H1 (cell line): ENCODE measurements around the gene SLC17A5. TPM values are rescaled to one million over a fixed set of nuclear protein-coding genes. Genes with fewer than 3 reads are reported as not detected.

ENCODE experiments used
- CTCF ChIA-PET: fragments of 300-600 bp; sonication (Branson Sonifier 250); formaldehyde crosslinking; loops from one replicate; lab custom pipeline; 2021; ENCODE audit not compliant: partially characterized antibody; lab: Charles Lee
- POLR2A ChIA-PET: fragments of 300-600 bp; sonication (Branson Sonifier 250); formaldehyde crosslinking; loops from one replicate; lab custom pipeline; 2021; ENCODE audit warnings: inconsistent platforms; ENCODE audit not compliant: partially characterized antibody; lab: Charles Lee
- DNase-seq, 2 experiments: peaks; one replicate each; pipeline versions ENCODE4 v3.0.0 to v3.0.0-alpha.2; 2010 to 2022; ENCODE audit warnings: low spot score in 2 of 2, low read depth in 1 of 2, mixed read lengths in 1 of 2
- FAIRE-seq: peaks from 2 replicates; lab custom pipeline; 2011; peaks lifted over from hg19 to GRCh38; lab: Jason Lieb, UNC
- H2AFZ ChIP-seq: 2 replicates; pipeline ENCODE4 v1.8.1; 2012; ENCODE audit warnings: low read length, inconsistent platforms
- H2AK5ac ChIP-seq: 2 replicates; pipeline ENCODE4 v1.6.1; 2013; ENCODE audit warnings: low read depth, low read length
- H2BK120ac ChIP-seq: replicated peaks from 2 replicates; pipeline ENCODE3; 2013; ENCODE audit warnings: low read depth, low read length, inconsistent platforms
- H2BK12ac ChIP-seq: 2 replicates; pipeline ENCODE4 v1.6.1; 2013; ENCODE audit warnings: low read depth, low read length
- H2BK15ac ChIP-seq: 2 replicates; pipeline ENCODE4 v1.6.1; 2013; ENCODE audit warnings: low read length
- H2BK20ac ChIP-seq: 2 replicates; pipeline ENCODE4 v1.6.1; 2013; ENCODE audit warnings: low read length
- H2BK5ac ChIP-seq: 2 replicates; pipeline ENCODE4 v1.6.1; 2013; ENCODE audit warnings: low read depth, low read length
- H3K14ac ChIP-seq: 2 replicates; pipeline ENCODE4 v1.6.1; 2013; ENCODE audit warnings: inconsistent platforms; ENCODE audit not compliant: insufficient read length
- H3K18ac ChIP-seq: 2 replicates; pipeline ENCODE4 v1.6.1; 2013; ENCODE audit warnings: low read length; ENCODE audit errors: extremely low read depth
- H3K23ac ChIP-seq: 2 replicates; pipeline ENCODE4 v1.6.1; 2013; ENCODE audit warnings: inconsistent platforms; ENCODE audit not compliant: insufficient read length
- H3K23me2 ChIP-seq: 2 replicates; pipeline ENCODE4 v1.6.1; 2013; ENCODE audit warnings: low read depth, low read length
- H3K27ac ChIP-seq: 2 replicates; pipeline ENCODE4 v1.6.1; 2011; ENCODE audit warnings: low read depth, low read length, inconsistent platforms
- H3K27me3 ChIP-seq, 4 experiments: replicated peaks in 1 of 4; 1 replicate in 1 of 4; 2 replicates in 3 of 4; pipeline versions ENCODE4 v1.6.1 to v1.8.1; 2011 to 2013; ENCODE audit warnings: low read length in 3 of 4, mild to moderate bottlenecking in 3 of 4, inconsistent platforms in 2 of 4, mixed read lengths in 2 of 4, moderate library complexity in 1 of 4; ENCODE audit not compliant: control insufficient read depth in 3 of 4, insufficient read depth in 3 of 4; ENCODE audit errors: extremely low read depth in 1 of 4
- H3K36me3 ChIP-seq, 4 experiments: 2 replicates each; pipeline versions ENCODE4 v1.6.1 to v1.8.1; 2011 to 2013; ENCODE audit warnings: mild to moderate bottlenecking in 4 of 4, low read length in 3 of 4, moderate library complexity in 2 of 4, control low read depth in 1 of 4, inconsistent platforms in 1 of 4; ENCODE audit not compliant: insufficient read depth in 4 of 4, control insufficient read depth in 2 of 4
- H3K4ac ChIP-seq: replicated peaks from 2 replicates; pipeline ENCODE3; 2013; ENCODE audit warnings: low read length, low read depth, mixed read lengths, inconsistent platforms; ENCODE audit not compliant: insufficient read length
- H3K4me1 ChIP-seq, 4 experiments: replicated peaks in 1 of 4; 1 replicate in 1 of 4; 2 replicates in 3 of 4; pipeline versions ENCODE4 v1.6.1 to v1.8.1; 2011 to 2013; ENCODE audit warnings: low read length in 3 of 4, inconsistent platforms in 2 of 4, mixed read lengths in 1 of 4; ENCODE audit not compliant: insufficient read depth in 4 of 4, control insufficient read depth in 3 of 4
- H3K4me2 ChIP-seq, 2 experiments: 2 replicates each; pipeline versions ENCODE4 v1.6.1 to v1.8.1; 2011 to 2013; ENCODE audit warnings: low read depth in 2 of 2, low read length in 2 of 2, control low read depth in 1 of 2, inconsistent platforms in 1 of 2, mild to moderate bottlenecking in 1 of 2; ENCODE audit not compliant: insufficient read depth in 1 of 2
- H3K4me3 ChIP-seq, 4 experiments: fragments of 200-600, 300-600 bp in 1 of 4; sonication (generic), shearing (Covaris generic), sonication (Bioruptor Twin) in 1 of 4; 2 replicates each; pipeline versions ENCODE4 v1.5.1 to v1.8.1; 2011 to 2016; ENCODE audit warnings: low read length in 4 of 4, low read depth in 3 of 4, control low read depth in 2 of 4, inconsistent platforms in 2 of 4, mild to moderate bottlenecking in 2 of 4, mixed read lengths in 1 of 4, moderate library complexity in 1 of 4; ENCODE audit not compliant: insufficient read depth in 2 of 4; ENCODE audit errors: extremely low read depth in 1 of 4
- H3K56ac ChIP-seq: replicated peaks from 2 replicates; pipeline ENCODE3; 2013; ENCODE audit warnings: low read depth, mild to moderate bottlenecking, mixed read lengths, low read length, inconsistent platforms; ENCODE audit not compliant: insufficient read length
- H3K79me1 ChIP-seq: 2 replicates; pipeline ENCODE4 v1.6.1; 2013; ENCODE audit warnings: low read depth, low read length, control low read depth
- H3K79me2 ChIP-seq, 2 experiments: 2 replicates each; pipeline versions ENCODE4 v1.6.1 to v1.8.1; 2012 to 2013; ENCODE audit warnings: low read length in 2 of 2, mild to moderate bottlenecking in 2 of 2, inconsistent platforms in 1 of 2; ENCODE audit not compliant: insufficient read depth in 2 of 2, control insufficient read depth in 1 of 2
- H3K9ac ChIP-seq, 4 experiments: replicated peaks in 1 of 4; 1 replicate in 1 of 4; 2 replicates in 3 of 4; pipeline versions ENCODE4 v1.6.1 to v1.8.1; 2011 to 2013; ENCODE audit warnings: low read depth in 3 of 4, low read length in 3 of 4, control low read depth in 2 of 4, mild to moderate bottlenecking in 2 of 4, moderate library complexity in 2 of 4, inconsistent platforms in 1 of 4; ENCODE audit errors: extremely low read depth in 1 of 4
- H3K9me3 ChIP-seq, 2 experiments: 2 replicates each; pipeline versions ENCODE4 v1.6.1 to v1.8.1; 2012 to 2013; ENCODE audit warnings: mild to moderate bottlenecking in 2 of 2, moderate library complexity in 2 of 2, control low read depth in 1 of 2, inconsistent platforms in 1 of 2, low read depth in 1 of 2, low read length in 1 of 2, mixed read lengths in 1 of 2; ENCODE audit not compliant: insufficient read depth in 2 of 2
- H4K20me1 ChIP-seq, 2 experiments: replicated peaks in 1 of 2; 2 replicates each; pipeline versions ENCODE3 to v1.8.1; 2011 to 2013; ENCODE audit warnings: inconsistent platforms in 2 of 2, low read length in 2 of 2, mild to moderate bottlenecking in 1 of 2; ENCODE audit not compliant: insufficient read depth in 2 of 2, control insufficient read depth in 1 of 2
- H4K5ac ChIP-seq: 2 replicates; pipeline ENCODE4 v1.6.1; 2013; ENCODE audit warnings: low read length, low read depth, mixed read lengths, inconsistent platforms; ENCODE audit not compliant: insufficient read length
- H4K8ac ChIP-seq: 2 replicates; pipeline ENCODE4 v1.8.0; 2013; ENCODE audit warnings: mild to moderate bottlenecking, moderate library complexity, low read length, inconsistent platforms; ENCODE audit not compliant: insufficient read depth; ENCODE audit errors: extremely low read depth
- H4K91ac ChIP-seq: replicated peaks from 2 replicates; pipeline ENCODE3; 2013; ENCODE audit warnings: low read length, mixed read lengths, inconsistent platforms; ENCODE audit not compliant: insufficient read length
- BRCA1 ChIP-seq: IDR thresholded peaks from 2 replicates; pipeline ENCODE4 v1.6.1; 2012; ENCODE audit warnings: low read depth, low read length, improper control_type of control experiment
- CHD1 ChIP-seq: IDR thresholded peaks from 2 replicates; pipeline ENCODE4 v1.6.1; 2012; ENCODE audit warnings: low read depth, low read length, improper control_type of control experiment
- KDM4A ChIP-seq: IDR thresholded peaks from one replicate; pipeline ENCODE4 v1.7.1; 2012; ENCODE audit warnings: low read depth, mild to moderate bottlenecking, moderate library complexity, low read length, inconsistent platforms; ENCODE audit not compliant: severe bottlenecking
- POLR2AphosphoS5 ChIP-seq: IDR thresholded peaks from 2 replicates; pipeline ENCODE4 v1.6.1; 2011; ENCODE audit warnings: low read depth, low read length
- SIN3A ChIP-seq, 2 experiments: IDR thresholded peaks in 1 of 2; conservative IDR thresholded peaks in 1 of 2; 2 replicates each; pipeline ENCODE4 v1.6.1; 2011 to 2012; ENCODE audit warnings: low read length in 2 of 2, improper control_type of control experiment in 1 of 2, low read depth in 1 of 2, mild to moderate bottlenecking in 1 of 2
- SIX5 ChIP-seq: IDR thresholded peaks from 2 replicates; pipeline ENCODE4 v1.6.1; 2011; ENCODE audit warnings: mild to moderate bottlenecking, low read depth, low read length
- SUZ12 ChIP-seq: fragments of 200-600 bp; sonication (generic); IDR thresholded peaks from 2 replicates; pipeline ENCODE4 v1.6.1; 2012; ENCODE audit warnings: mild to moderate bottlenecking, inconsistent platforms, low read length, moderate library complexity, mixed read lengths
- TEAD4 ChIP-seq: IDR thresholded peaks from 2 replicates; pipeline ENCODE4 v1.6.1; 2012; ENCODE audit warnings: low read depth, low read length, inconsistent platforms, mixed read lengths
- WGBS, 2 experiments: shearing (Covaris generic) in 1 of 2; methylation state at CpG; one replicate each; pipeline versions ENCODE4 v1.1.6 to v1.1.7; 2013 to 2015; ENCODE audit warnings: low lambda C conversion rate in 2 of 2, mixed read lengths in 2 of 2, inconsistent platforms in 1 of 2, low coverage in 1 of 2, missing lambda C conversion rate in 1 of 2; ENCODE audit not compliant: insufficient replicate concordance in 2 of 2, insufficient coverage in 1 of 2, insufficient read length in 1 of 2; ENCODE audit errors: extremely low coverage in 1 of 2, missing lambda C conversion rate in 1 of 2; 5-methylcytosine and 5-hydroxymethylcytosine counted together
- polyA plus RNA-seq, 7 experiments: library from polyadenylated mRNA; depleted of rRNA in 3 of 7; stranded (reverse) in 5 of 7; unstranded in 2 of 7; fragments of >200 nt in 5 of 7; fragments of 200-250 nt in 2 of 7; gene quantifications; 1 replicate in 5 of 7; 2 replicates in 1 of 7; 4 replicates in 1 of 7; pipeline versions ENCODE4 v1.2.1 to v1.2.3, GENCODE V29; 2011 to 2013; ENCODE audit warnings: missing spikeins in 2 of 7, mixed read lengths in 2 of 7
- total RNA-seq: library from RNA; stranded (reverse); fragmentation: NEBNext Ultra II Directional; extraction: Animal tissue kit (Norgen Biotek cat#: 25700); gene quantifications from 2 replicates; pipeline ENCODE4 v1.2.1, GENCODE V29; 2021
- TF ChIP-seq, protein P1 (sequence below), 3 experiments: IDR thresholded peaks; 1 replicate in 2 of 3; 2 replicates in 1 of 3; pipeline versions ENCODE4 v1.5.1 to v1.6.1; 2011; ENCODE audit warnings: low read length in 3 of 3, mild to moderate bottlenecking in 3 of 3, inconsistent platforms in 2 of 3, low read depth in 1 of 3, moderate library complexity in 1 of 3; ENCODE audit not compliant: insufficient read depth in 1 of 3; ENCODE audit errors: control extremely low read depth in 1 of 3

Gene SLC17A5
- total and polyA plus RNA-seq, 2 of the 8 experiments (the other 6 are each of a cell fraction or from before 2014, with no cell fraction given): 11.0 to 11.9 TPM

DNA sequence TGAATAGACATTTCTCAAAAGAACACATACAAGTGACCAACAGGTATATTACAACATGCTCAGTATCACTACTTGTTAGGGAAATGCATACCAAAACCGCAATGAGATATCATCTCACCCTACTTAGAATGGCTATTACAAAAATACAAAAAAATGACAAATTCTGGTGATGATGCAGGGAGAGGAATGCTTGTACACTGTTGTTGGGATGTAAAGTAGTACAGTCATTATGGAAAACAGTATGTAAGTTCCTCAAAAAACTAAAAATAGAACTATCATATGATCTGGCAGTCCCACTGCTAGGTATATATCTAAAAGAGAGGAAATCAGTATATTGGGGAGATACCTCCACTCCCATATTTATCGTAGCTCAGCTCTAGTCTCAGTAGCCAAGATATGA, 10.9 kb upstream of the SLC17A5 start:
- CTCF ChIA-PET: interaction anchor here (0.9 to 1.5 kb wide), 2 partner anchors 11 to 24 kb away, joined by 3 to 4 read pairs; no protein-coding TSS in a partner anchor

More for the DNA sequence above, 10.9 kb upstream of the SLC17A5 start:
- Histone ChIP-seq H2BK15ac (no peak overlapping the region), H2AK5ac (no peak overlapping the region), H2BK120ac (no peak overlapping the region), H4K8ac (no peak overlapping the region), H4K5ac (no peak overlapping the region), H3K4me2 (no peak overlapping the region), H2AFZ (no peak overlapping the region), H3K56ac (no peak overlapping the region), H4K20me1 (no peaks in the 10 kb centered on the region), H2BK12ac (no peak overlapping the region), H3K23me2 (no peaks in the 10 kb centered on the region), H3K4me1 (no peaks in the 10 kb centered on the region), H2BK20ac (no peak overlapping the region), H3K79me1 (no peaks in the 10 kb centered on the region), H3K4ac (no peak overlapping the region), H3K36me3 (no peaks in the 10 kb centered on the region), H3K4me3 (no peak overlapping the region), H3K79me2 (no peaks in the 10 kb centered on the region), H3K9me3 (peaks cover 0 to 5% of the 10 kb centered on the region in 2 experiments; a peak in 1 of 4 replicates), H4K91ac (no peak overlapping the region), H3K18ac (no peak overlapping the region), H3K14ac (no peak overlapping the region), H3K23ac (no peak overlapping the region), H3K27me3 (no peaks in the 10 kb centered on the region), H2BK5ac (no peak overlapping the region), H3K9ac (no peak overlapping the region), H3K27ac (no peak overlapping the region)
- WGBS, 2 experiments: 88% methylated on average over 2 of the region's 2 CpGs; no CpG with 5 or more reads in 1 of the 2 experiments
- FAIRE-seq: no peak
- POLR2A ChIA-PET: interaction anchor here (1.6 kb wide), 1 partner anchor 10 kb away, joined by 5 read pairs; the partner anchor contains the start of gene SLC17A5
- no peak for DNase-seq
- no peak for TF ChIP-seq SIN3A (conservative IDR thresholded peaks at IDR 0.05 in 1 of 2, IDR thresholded peaks at IDR 0.05 in 1 of 2; ENCODE audit: low read depth in 1 of 2, low read length in 2 of 2)
- TF ChIP-seq KDM4A: no peak
- TF ChIP-seq SUZ12: no peak
- no peak for TF ChIP-seq BRCA1
- TF ChIP-seq SIX5: no peak
- no peak for TF ChIP-seq CHD1
- no peak for TF ChIP-seq POLR2AphosphoS5
- TF ChIP-seq, protein P1, sequence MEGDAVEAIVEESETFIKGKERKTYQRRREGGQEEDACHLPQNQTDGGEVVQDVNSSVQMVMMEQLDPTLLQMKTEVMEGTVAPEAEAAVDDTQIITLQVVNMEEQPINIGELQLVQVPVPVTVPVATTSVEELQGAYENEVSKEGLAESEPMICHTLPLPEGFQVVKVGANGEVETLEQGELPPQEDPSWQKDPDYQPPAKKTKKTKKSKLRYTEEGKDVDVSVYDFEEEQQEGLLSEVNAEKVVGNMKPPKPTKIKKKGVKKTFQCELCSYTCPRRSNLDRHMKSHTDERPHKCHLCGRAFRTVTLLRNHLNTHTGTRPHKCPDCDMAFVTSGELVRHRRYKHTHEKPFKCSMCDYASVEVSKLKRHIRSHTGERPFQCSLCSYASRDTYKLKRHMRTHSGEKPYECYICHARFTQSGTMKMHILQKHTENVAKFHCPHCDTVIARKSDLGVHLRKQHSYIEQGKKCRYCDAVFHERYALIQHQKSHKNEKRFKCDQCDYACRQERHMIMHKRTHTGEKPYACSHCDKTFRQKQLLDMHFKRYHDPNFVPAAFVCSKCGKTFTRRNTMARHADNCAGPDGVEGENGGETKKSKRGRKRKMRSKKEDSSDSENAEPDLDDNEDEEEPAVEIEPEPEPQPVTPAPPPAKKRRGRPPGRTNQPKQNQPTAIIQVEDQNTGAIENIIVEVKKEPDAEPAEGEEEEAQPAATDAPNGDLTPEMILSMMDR (IDR thresholded peaks at IDR 0.05; ENCODE audit: control extremely low read depth in 1 of 3, insufficient read depth in 1 of 3, low read depth in 1 of 3, low read length in 3 of 3): no peak
- TF ChIP-seq TEAD4: no peak
